Measurements from ENCODE around the gene SYT13. TPM values are rescaled to one million over a fixed set of nuclear protein-coding genes. Genes with fewer than 3 reads are reported as not detected.

SYT13 gene
- total RNA-seq, 1 experiment from 2014 or later: 4.3 TPM

DNA sequence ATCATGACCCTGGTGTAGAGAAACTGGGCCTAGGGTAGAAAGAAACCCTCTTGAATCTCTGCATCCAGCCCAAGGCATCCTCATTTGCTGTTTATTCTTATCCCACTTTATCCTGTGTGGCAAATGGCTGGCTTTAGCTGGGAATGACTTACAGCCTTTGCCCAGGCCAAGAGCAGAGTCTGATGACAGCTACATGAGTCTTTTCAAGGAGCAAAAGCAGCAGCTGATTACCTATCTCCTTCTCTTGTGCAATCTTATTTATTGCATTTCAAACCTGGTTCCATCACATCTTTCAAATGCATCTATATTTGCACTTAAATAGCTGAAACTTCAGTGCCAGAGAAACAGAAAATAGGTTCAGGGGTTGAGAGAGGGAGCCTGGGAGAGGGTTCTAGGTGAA is 26.1 kb downstream of the SYT13 start:
- no peak overlapping the region for H2BK120ac ChIP-seq (ENCODE audit: low read depth, low read length, poor library complexity, severe bottlenecking)
- H3K4ac ChIP-seq (ENCODE audit: low read depth, low read length): no peak overlapping the region
- Mint-ChIP-seq H3K27ac (no peak overlapping the region; a peak in 1 of 7 replicates), H3K4me3 (no peak overlapping the region), H3K27me3 (ENCODE audit: low read depth) (peaks cover 2% of the 10 kb centered on the region), H3K9me3 (no peaks in the 10 kb centered on the region), H3K4me1 (peaks cover 16 to 21% of the 10 kb centered on the region in 2 experiments), H3K36me3 (ENCODE audit: insufficient read depth in 1 of 3, low read depth in 3 of 3) (no peaks in the 10 kb centered on the region)
- H3K23me2 ChIP-seq (ENCODE audit: insufficient read length, low read depth, low read length, poor library complexity, severe bottlenecking): no peaks in the 10 kb centered on the region
- peaks cover 2% of the 10 kb centered on the region; the same call in 1 of the 2 replicates for H3K4me1 ChIP-seq (ENCODE audit: insufficient read depth, low read length)
- no peak overlapping the region for H4K91ac ChIP-seq (ENCODE audit: insufficient read length, low read depth, low read length)
- H3T11ph ChIP-seq (ENCODE audit: low read length): no peak overlapping the region
- no peak overlapping the region for H4K8ac ChIP-seq (replicated peaks; ENCODE audit: insufficient read length, low read depth, low read length)
- H4K5ac ChIP-seq (ENCODE audit: insufficient read length, low read depth, low read length): no peak overlapping the region
- no peak for DNase-seq
- H2BK12ac ChIP-seq (ENCODE audit: insufficient read length, low read depth, low read length): no peak overlapping the region
- H2AFZ ChIP-seq (ENCODE audit: low read length): no peak overlapping the region
- no peak overlapping the region for H2AK5ac ChIP-seq (ENCODE audit: insufficient read length, low read length)
- no peak overlapping the region for H3K27ac ChIP-seq (ENCODE audit: insufficient read length, low read depth, low read length)
- H3K9ac ChIP-seq (ENCODE audit: extremely low read depth, insufficient read length, low read length): no peak overlapping the region
- no peak overlapping the region for H3K56ac ChIP-seq (ENCODE audit: insufficient read length, low read depth, low read length)
- no peaks in the 10 kb centered on the region for H3K27me3 ChIP-seq (ENCODE audit: insufficient read depth, low read length)
- H3K18ac ChIP-seq (ENCODE audit: insufficient read length, low read depth, low read length): no peak overlapping the region
- no peak for TF ChIP-seq CTCF (conservative IDR thresholded peaks at IDR 0.05)
- no peak overlapping the region for H3K14ac ChIP-seq (ENCODE audit: insufficient read depth, low read length)
- H2BK5ac ChIP-seq (ENCODE audit: insufficient read length, low read length): no peak overlapping the region
- no peak overlapping the region for H3K4me2 ChIP-seq (ENCODE audit: insufficient read depth, insufficient read length, low read length)
- H3K79me1 ChIP-seq (ENCODE audit: insufficient read depth, low read depth, low read length, poor library complexity, severe bottlenecking): no peaks in the 10 kb centered on the region
- H3K9me3 ChIP-seq (ENCODE audit: control insufficient read depth, low read depth, low read length): no peaks in the 10 kb centered on the region
- no peaks in the 10 kb centered on the region for H4K20me1 ChIP-seq (ENCODE audit: control insufficient read depth, insufficient read depth, insufficient read length)
- no peak overlapping the region for H2BK15ac ChIP-seq (ENCODE audit: low read depth, low read length)
- H3K23ac ChIP-seq (ENCODE audit: insufficient read length, low read depth, low read length): no peak overlapping the region
- no peaks in the 10 kb centered on the region for H3K79me2 ChIP-seq (ENCODE audit: insufficient read depth, low read length)
- no peak overlapping the region for H2BK20ac ChIP-seq (ENCODE audit: low read depth, low read length, poor library complexity, severe bottlenecking)
